Middle frontal gyrus (tissue), 1 donor: Measurements from ENCODE around the gene KIAA0408.
"Not testable (repeated sequence)": the region's sequence is repeated elsewhere in the genome, so short reads cannot be mapped to it uniquely, and the experiment has no call there.

Experiments used
- DNase-seq: peaks from one replicate; pipeline ENCODE4 v3.0.0-alpha.2; 2015; ENCODE audit warnings: low spot score; ENCODE audit errors: extremely low spot score

The KIAA0408 gene

DNA sequence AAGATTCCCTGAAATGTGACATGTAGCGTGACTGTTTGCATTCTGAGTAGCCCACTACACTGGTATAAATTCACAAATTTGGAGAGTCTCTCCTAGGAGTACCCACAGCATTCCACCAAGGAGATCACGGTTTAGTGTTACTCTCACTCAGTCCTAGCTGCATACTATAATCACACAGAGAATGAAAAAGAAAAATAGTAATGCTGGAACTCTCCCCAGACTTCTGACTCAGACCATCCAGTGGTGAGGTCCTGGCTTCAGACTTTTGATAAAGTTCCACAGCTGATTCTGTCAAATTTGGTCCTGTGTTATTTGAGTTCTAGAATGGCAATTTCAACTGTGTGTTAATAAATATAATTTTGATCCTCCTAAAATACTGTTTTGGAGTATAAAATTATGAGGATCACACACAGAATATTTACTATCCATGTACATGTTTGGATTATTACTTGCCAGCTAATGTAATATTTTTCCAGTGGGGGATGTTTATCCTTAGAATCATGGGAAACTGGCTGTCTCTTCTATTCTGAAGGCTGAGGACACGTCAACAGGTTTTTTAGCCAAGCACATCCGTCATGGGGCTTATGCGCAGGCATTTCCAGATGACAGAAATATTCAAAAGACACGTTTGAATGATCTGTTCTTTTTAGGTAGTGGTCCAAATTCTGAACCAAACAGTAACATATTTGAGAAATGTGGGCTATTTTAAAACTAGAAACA lies 5.1 kb upstream of the KIAA0408 start:
- no peak for DNase-seq

DNA sequence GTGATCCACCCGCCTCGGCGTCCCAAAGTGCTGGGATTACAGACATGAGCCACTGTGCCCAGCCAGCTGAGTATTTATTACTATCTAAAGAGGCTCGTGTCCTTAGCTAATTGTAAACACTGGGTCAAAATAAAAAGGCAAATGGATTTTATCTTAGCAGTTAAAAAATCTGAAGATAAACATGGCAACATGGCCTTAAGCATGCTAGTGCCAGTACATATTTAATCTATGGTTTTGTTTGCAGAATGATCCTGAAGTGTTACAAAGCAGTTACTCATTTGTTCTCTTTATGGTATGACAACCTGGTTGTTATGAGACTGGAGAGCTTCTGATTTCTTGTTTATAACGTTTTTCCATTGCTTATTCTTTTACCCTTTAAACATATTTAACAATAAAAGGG lies 3.9 kb upstream of the KIAA0408 start:
- no peak for DNase-seq

DNA sequence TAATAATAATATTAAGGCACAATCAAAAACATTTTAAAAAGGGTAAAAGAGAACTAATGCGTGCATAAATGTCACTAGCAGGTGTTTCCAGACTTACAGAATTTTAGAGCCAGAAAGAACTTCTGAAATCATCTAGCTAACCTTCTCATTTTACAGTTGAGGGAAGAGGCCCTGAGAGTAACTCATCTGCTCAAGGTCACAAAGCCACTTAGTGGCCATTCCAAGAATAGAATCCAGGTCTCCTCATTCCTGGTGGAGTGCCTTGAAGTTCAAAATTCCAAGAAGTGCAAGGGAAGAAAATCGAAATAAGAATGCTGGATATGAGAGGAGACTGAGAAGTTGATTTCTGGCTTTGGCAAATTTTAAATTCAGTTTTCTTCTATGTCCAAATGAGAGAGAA lies 3.2 kb upstream of the KIAA0408 start:
- DNase-seq = no peak

DNA sequence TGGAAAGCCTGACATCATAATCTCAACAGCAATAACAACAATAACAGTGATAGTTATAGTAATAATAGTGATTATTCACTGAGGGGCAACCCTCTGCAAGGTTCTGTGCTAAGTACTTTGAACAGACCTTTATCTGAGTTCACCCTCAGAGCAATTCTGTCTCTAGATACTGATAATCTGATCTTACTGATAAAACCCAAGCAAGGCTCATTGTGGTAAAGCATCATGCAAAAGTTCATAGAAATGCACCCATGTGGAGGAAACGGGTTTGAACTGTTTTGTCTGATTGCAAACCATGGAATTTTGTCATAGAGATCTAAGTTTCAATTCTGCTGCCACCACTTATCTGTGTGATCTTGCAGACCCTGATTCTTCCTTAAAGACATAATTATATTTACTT lies 1.3 kb upstream of the KIAA0408 start:
- no peak for DNase-seq

DNA sequence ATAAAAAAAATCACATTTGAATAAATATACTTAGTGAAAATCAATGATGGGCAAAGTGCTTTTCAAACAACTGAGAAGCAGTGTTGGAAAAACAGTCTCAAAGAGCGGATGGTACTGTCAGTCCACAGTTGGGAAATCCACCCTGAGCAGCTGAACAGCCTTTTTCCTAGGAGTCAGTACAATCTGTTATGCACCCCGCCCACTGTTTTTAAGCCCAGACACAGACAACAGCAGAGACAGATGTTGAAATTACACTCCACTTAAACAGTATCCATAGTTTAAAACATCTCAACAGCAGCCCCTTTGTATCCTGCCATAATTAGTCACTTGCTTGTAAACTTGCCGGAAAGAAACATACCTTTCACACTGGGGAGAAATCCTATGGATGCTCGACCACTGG lies 372 bp downstream of the KIAA0408 start:
- DNase-seq = no peak

DNA sequence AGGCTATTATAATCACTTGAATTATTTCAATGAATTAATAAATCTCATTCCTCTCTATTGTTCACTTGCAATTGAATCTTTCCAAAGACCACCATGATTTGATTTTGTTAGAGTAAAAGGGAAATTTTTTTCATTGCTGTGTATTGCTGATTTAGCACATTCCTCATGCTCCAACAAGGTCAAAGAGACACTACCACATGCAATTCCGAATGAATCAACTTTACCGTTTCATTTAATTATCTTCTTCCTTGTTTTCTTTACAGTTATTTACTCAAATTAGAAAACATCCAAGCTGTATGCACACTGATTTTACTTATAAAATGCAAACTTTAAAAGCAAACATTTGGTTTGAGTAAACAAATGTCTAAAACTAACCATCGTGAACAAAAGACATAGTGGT lies 967 bp downstream of the KIAA0408 start:
- DNase-seq = no peak

DNA sequence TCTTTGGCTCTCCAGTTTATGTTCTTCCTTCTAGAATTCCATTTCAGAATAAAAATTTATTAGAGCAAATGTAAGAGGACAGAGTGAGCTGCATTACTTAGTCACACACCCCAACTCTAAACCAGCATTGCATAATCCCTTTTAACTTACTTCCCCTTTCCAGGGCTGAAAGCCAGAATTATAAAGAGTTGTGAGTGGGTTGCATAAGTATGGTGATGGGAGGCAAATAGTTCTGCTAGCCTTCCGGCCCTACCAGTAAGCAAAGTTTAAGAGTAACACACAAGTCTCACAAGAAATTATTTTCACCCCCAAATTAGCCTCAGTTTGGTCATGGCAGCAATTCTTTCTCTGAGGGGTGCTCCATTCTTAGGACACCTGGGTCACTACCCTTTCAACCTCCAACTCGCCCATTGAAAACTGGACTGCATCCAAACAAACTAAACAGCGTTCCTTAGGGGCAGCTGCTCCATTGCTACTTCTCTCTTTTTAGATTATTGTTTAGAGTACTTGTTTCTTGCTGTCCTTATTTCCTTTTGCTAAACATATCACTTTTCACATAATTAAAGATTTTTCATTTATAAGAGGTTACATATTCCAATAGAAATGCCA lies 1.6 kb downstream of the KIAA0408 start:
- no peak for DNase-seq

DNA sequence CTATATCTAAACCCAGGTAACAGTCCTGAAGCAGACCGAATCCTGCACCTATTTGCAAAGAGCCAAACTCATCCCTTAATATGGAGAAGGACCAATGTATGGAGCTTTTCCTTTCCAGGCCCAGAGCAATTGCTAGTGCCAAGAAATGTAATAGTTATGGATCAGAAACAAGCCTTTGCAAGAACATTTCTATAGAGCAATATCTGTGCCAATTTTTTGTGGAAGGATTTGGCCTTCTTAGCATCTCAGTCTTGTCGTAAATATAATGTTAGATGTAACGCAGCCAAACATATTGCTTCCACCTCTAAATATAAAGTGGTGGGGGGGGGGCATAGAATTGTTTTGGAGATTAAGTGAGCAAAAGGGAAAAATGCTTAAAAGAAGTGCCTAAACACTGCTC lies 2.7 kb downstream of the KIAA0408 start:
- DNase-seq = no peak

DNA sequence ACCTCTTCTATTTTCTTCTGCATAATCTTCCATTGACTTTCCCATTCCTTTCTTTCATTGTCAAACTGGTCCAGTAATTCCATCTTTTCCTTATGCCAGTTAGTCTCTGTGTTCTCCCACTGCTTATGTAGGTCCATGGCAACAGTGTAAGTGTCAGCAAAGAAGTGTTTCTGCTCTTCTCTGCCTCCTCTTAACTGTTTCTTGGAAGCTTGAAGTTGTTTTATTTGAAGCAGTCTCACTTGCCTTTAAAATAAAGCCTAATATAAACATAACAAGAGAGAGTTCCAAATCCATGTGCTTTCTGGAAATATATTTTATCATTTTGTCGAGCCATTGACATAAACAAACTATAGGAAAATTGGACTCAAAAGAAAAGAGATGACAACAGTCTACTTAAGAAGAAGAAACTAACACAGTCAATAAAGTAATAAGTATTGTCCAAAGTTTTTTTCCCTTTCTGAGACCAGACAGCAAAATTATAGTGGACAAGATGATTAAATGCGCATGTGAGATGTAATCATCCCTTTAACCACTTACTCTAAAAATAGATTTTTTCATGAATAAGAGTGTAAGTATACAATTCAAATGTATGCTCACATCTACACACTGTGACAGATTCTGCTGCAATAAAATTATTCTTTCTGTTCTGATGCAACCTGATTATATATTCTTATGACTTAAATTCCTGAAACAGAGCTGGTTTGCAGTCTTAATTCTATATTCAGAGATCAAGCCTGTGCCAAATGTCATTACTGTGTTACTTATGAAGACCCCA lies 5.2 kb downstream of the KIAA0408 start:
- DNase-seq = no peak

DNA sequence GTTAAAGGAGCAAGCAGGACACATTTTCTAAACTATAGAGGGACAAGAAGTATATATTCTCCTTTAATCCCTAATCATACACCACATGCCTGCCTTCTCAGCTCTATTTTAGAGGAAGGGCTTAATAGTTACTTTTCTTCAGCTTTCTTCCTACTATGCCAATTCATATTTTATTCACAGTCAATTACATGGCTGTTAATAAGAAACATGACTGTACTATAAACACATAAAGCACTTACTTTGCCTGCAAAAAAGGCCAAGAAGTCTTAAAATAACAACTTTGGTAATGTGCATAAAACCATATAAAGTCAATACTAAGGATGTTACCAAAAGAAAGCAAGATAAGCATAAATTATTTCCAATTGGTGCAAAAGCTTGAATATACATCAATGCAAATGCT lies 6.4 kb downstream of the KIAA0408 start:
- no peak for DNase-seq

DNA sequence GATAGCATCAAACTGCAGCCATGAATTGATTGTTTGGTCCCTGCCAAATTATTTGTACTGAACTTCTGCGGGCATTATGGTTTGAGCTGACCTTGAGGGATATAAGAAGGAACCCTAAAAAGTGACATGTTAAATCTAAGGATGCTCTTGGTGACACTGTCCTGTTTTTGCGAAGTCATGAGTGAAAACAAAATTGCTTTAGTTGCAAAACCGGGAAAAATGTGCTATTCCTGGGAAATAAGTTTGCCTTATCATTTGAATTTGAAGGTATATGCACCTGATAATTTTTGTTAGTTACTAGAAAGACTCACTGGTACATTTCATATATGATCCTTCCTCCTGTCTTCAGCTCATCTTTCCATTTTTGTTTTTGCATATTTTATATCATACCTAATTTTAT lies 7.8 kb downstream of the KIAA0408 start:
- no peak for DNase-seq

DNA sequence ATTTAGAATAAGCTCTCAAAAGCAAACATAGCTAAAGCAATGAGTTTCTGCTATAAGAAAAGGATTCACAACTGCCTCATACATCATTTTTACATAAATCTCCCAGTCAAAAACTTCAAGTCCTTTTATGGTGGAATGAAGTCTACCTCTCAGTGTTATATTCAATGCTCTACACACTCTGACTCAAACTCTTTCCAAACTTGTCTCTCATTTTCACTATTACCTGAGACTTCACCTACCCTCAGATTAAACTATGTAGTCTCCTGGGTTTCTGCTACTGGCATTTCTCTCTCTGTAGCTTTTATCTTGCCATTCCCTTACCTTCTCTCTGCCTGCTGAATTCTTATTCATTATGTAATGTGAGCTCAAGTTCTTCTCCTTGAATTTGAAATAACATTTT lies 11.4 kb downstream of the KIAA0408 start:
- DNase-seq = no peak

DNA sequence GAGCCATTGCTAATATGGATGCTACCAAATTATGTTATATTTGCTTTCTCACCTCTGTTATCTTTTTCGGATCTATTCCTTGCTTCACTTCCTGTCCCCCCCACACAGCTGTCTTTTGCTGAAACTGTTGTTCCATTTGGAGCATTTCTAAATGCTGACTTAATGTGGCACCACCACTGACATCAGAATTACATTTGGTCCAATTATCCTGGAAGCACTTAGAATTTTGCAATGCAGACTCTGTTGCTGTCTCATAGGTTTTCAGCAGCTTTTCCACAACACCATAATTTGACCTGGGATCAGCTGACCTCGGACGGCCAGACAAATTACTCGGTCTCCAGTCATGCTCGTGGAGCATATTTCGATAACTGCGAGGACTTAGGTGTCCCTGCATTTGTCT lies 12.8 kb downstream of the KIAA0408 start:
- DNase-seq = no peak

DNA sequence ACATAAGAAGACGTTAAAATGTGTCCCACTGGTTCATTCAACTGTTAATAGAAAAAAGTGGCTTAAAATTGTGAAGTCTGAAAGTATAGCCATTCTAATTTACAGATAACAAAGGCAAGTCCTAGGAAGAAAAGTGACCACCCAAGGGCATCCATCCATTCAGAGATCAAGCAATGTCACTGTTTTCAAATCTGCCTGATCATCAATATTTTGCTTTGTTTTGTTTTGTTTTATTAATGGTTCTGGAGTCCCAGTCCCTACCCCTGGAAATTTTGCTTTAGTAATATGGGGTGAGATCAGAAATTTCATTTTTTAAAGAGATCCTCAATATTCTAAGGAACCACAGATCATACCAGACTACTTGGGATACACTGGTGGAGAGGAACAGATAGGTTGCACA lies 17.3 kb downstream of the KIAA0408 start:
- DNase-seq = no peak

DNA sequence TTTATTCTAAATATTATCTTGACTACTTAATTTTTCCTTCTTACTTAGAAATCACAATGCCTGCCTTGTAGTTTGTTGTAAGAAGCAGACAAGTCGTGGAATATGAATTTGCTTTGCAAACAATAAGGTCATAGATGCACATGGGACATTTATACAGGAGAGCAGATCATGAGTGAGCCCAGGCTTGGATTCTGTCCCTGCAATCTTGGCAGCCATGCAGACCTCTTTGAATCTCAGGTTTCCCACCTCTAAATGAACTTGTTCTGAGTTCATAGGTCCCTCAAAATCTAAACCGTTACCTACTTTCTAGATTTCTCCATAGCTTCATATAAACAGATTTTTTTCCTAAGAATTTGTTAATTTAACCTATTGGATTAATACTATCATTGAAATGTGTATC lies 19.5 kb downstream of the KIAA0408 start:
- no peak for DNase-seq

DNA sequence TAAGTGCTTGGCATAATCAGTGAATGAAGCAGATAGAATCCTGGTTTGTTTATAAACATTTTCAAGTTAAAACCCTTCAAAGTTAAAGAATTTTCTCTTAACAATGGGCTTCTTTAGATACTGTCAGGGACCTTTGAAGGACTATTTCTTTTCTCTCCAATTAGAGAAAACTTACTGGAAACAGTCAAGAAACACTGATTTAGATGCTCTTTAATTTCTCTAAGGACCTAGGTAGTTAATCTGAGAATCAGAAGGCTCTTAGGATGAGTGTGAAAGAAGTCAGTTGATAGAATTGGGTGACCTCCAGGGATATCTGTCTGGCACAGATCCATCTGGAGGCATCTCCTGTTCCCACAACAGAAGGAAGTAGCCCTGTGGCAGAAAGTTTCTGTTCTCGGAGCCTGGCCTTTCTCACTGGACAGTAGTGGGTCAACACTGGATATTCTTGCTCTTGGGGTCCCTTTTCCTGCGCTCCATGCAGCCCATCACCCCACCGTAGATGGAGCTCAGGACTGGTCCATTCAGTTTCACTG lies 22.5 kb downstream of the KIAA0408 start:
- DNase-seq = no peak

DNA sequence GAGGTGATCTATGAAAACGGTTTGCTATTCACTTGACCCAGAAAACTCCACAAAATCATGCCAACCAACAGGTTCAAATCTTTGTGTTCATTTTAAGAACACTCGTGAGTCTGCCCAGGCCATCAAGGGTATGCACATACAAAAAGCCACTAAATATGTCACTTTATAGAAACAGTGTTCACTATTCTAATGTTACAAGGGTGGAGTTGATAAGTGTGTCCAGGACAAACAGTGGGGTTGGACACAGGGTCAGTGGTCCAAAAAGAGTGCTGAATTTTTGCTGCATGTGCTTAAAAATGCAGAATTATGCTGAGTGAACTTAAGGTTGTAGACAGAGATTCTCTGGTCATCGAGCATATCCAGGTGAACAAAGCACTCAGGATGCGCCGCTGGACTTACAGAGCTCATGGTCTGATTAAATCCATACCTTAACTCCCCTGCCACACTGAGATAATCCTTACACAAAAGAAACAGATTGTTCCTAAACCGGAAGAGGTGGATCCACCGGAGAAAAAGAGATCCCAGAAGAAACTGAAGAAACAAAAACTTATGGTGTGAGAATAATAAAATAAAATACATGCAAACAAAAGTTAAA lies 23.5 kb downstream of the KIAA0408 start:
- no peak for DNase-seq

DNA sequence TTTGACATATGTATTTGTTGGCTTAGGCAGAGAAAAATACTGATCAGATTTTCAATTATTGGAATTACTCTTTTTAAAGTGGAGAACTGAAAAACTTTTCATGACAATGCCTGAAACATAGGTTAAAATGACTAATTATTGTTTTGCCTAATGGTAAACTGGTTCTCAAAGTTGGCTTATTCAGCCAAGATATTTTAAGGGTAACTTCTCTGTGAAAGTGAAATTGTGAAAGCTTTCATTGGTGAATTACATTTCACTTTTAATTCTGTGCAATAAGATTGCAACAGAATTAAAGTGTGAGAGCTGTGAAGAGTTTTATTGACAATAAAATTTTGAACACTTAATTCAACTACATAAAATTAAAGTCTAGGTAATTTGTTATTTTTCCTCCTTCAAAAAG lies 24.5 kb downstream of the KIAA0408 start:
- no peak for DNase-seq

DNA sequence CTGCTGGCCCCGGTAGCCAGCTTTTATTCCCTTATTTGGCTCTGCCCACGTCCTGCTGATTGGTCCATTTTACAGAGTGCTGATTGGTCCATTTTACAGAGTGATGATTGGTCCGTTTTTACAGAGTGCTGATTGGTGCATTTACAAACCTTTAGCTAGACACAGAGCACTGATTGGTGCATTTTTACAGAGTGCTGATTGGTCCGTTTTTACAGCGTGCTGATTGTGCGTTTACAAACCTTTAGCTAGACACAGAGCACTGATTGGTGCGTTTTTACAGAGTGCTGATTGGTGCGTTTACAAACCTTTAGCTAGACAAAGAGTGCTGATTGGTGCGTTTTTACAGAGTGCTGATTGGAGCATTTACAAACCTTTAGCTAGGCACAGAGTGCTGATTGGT lies 30.6 kb downstream of the KIAA0408 start:
- DNase-seq = not testable (repeated sequence)

DNA sequence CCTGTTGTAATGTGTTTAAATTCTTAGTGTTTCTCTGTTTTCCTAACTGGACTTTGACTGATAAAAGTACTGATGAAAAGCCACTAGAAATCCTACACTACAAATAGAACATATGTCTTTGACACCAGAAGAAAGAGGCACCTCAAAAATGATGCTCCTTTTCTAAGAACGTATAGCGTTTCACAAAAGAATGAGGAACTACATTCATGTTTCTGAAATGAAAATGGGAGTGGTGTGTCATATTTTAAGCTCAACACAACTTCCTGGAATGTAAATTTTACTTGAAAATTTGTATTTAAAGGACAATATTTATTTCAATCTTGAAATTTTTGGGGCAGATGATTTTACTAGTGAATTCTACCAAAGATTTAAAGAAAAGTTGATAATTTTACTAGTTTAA lies 35.3 kb downstream of the KIAA0408 start:
- no peak for DNase-seq

DNA sequence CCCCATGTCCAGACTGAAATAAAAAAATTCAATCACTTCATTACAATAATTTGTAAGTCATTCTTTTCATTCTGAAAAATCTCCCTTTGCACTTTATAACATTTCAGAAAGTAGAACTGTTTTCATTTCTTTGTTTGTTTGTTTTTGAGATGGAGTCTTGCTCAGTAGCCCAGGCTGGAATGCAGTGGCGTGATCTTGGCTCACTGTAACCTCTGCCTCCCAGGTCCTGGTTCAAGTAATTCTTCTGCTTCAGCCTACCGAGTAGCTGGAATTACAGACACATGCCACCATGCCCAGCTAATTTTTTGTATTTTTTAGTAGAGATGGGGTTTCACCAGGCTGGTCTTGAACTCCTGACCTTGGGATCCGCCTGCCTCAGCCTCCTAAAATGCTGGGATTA lies 38.0 kb downstream of the KIAA0408 start:
- DNase-seq = not testable (repeated sequence)

DNA sequence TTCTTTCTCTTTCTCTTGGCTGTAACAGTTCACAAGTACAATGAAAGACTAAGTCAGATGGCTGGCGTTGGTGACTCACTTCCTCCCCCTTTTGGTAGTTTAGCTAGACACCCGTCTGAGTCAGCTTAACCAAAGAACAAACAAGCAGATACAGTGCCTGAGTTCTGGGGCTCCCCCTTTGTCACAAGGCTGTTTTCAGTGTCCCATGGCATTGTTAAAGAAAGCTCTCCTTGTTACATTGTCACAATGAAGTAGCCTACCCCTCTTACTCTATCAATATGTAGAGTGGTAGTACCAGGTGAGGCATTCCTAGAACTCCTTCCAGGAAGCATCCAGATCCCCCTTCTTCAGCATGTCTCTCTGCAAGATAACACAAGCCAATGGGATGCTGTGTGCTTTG lies 38.6 kb downstream of the KIAA0408 start:
- no peak for DNase-seq
